ENCODE data around the gene ASB8.

Gene ASB8

GRCh38 chr12:48175613-48176416, 18.5 kb upstream of the ASB8 start:
- POLR2A ChIA-PET: interaction anchor here (1.6 kb wide), 1 partner anchor 23 kb away, joined by 5 read pairs; no protein-coding TSS in a partner anchor
- DNase-seq (ENCODE audit: extremely low spot score): no peak
- TF ChIP-seq L3MBTL2 (conservative IDR thresholded peaks at IDR 0.05) (no peak), ARNT (IDR thresholded peaks at IDR 0.05) (no peak), PKNOX1 (IDR thresholded peaks at IDR 0.05) (no peak), BHLHE40 (IDR thresholded peaks at IDR 0.05; ENCODE audit: borderline replicate concordance) (no peak), HDGF (IDR thresholded peaks at IDR 0.05; ENCODE audit: borderline replicate concordance) (no peak), FOXA1 (IDR thresholded peaks at IDR 0.05) (no peak), SUZ12 (IDR thresholded peaks at IDR 0.05) (no peak), TARDBP (IDR thresholded peaks at IDR 0.05) (no peak), CTBP1 (IDR thresholded peaks at IDR 0.05; ENCODE audit: borderline replicate concordance) (no peak), SP1 (IDR thresholded peaks at IDR 0.05) (no peak), ZNF384 (IDR thresholded peaks at IDR 0.05) (no peak), LEF1 (IDR thresholded peaks at IDR 0.05; ENCODE audit: borderline replicate concordance) (no peak), ELF4 (IDR thresholded peaks at IDR 0.05) (no peak), FOXM1 (IDR thresholded peaks at IDR 0.05; ENCODE audit: borderline replicate concordance) (no peak)
- CTCF ChIA-PET: interaction anchor here (0.6 to 1.4 kb wide), 2 partner anchors 11 to 23 kb away, joined by 3 to 6 read pairs; no protein-coding TSS in a partner anchor

GRCh38 chr12:48169011-48169410, 11.7 kb upstream of the ASB8 start:
- TF ChIP-seq SUZ12 (IDR thresholded peaks at IDR 0.05) (no peak), LEF1 (IDR thresholded peaks at IDR 0.05; ENCODE audit: borderline replicate concordance) (no peak)
- no peak for DNase-seq (ENCODE audit: extremely low spot score)
- ChIA-PET CTCF (no interaction called here), POLR2A (no interaction called here)

- peak; percentile 56 for DNase-seq (ENCODE audit: extremely low spot score)
- TF ChIP-seq FOXA1 (IDR thresholded peaks at IDR 0.05): no peak
- TF ChIP-seq FOXK2 (IDR thresholded peaks at IDR 0.05): no peak
- TF ChIP-seq LEF1 (IDR thresholded peaks at IDR 0.05; ENCODE audit: borderline replicate concordance): no peak
- TF ChIP-seq ARNT (IDR thresholded peaks at IDR 0.05): no peak
- no peak for TF ChIP-seq L3MBTL2 (conservative IDR thresholded peaks at IDR 0.05)
- no peak for TF ChIP-seq ZNF384 (IDR thresholded peaks at IDR 0.05)
- TF ChIP-seq HDGF (IDR thresholded peaks at IDR 0.05; ENCODE audit: borderline replicate concordance): no peak
- no peak for TF ChIP-seq ELF4 (IDR thresholded peaks at IDR 0.05)
- no peak for TF ChIP-seq CTBP1 (IDR thresholded peaks at IDR 0.05; ENCODE audit: borderline replicate concordance)
- POLR2A ChIA-PET: no interaction called here
- CTCF ChIA-PET: interaction anchor here (0.6 to 1.8 kb wide), 6 partner anchors 18 to 327 kb away, joined by 3 to 11 read pairs (median 3); no protein-coding TSS in a partner anchor
These were observed 8.0 kb upstream of the ASB8 start for GRCh38 chr12:48165089-48165981.

- CTCF ChIA-PET: interaction anchor here (0.6 to 1.8 kb wide), 7 partner anchors 18 to 326 kb away, joined by 3 to 11 read pairs (median 3); partner anchors contain the start of gene CCDC184
- no peak for DNase-seq (ENCODE audit: extremely low spot score)
- TF ChIP-seq ELF4 (IDR thresholded peaks at IDR 0.05) (no peak), SP1 (IDR thresholded peaks at IDR 0.05) (no peak)
- POLR2A ChIA-PET: no interaction called here
These were observed 7.1 kb upstream of the ASB8 start for GRCh38 chr12:48164451-48164850.

GRCh38 chr12:48163150-48163747, 5.9 kb upstream of the ASB8 start:
- TF ChIP-seq HDGF (IDR thresholded peaks at IDR 0.05; ENCODE audit: borderline replicate concordance) (no peak), PKNOX1 (IDR thresholded peaks at IDR 0.05) (no peak), FOXK2 (IDR thresholded peaks at IDR 0.05) (no peak), FOXM1 (IDR thresholded peaks at IDR 0.05; ENCODE audit: borderline replicate concordance) (no peak)
- CTCF ChIA-PET: interaction anchor here (1.0 kb wide), 1 partner anchor 14 kb away, joined by 3 read pairs; no protein-coding TSS in a partner anchor
- no peak for DNase-seq (ENCODE audit: extremely low spot score)
- POLR2A ChIA-PET: no interaction called here

- CTCF ChIA-PET: no interaction called here
- POLR2A ChIA-PET: no interaction called here
- no peak for DNase-seq (ENCODE audit: extremely low spot score)
- TF ChIP-seq FOXA1 (IDR thresholded peaks at IDR 0.05) (no peak), FOXK2 (IDR thresholded peaks at IDR 0.05) (no peak), NFRKB (IDR thresholded peaks at IDR 0.05) (no peak), SP1 (IDR thresholded peaks at IDR 0.05) (no peak), LEF1 (IDR thresholded peaks at IDR 0.05; ENCODE audit: borderline replicate concordance) (no peak), HDGF (IDR thresholded peaks at IDR 0.05; ENCODE audit: borderline replicate concordance) (no peak), SUZ12 (IDR thresholded peaks at IDR 0.05) (no peak), TARDBP (IDR thresholded peaks at IDR 0.05) (no peak)
These were observed 3.5 kb upstream of the ASB8 start for GRCh38 chr12:48160807-48161206.
